Measurements from ENCODE around the gene FKBP6. TPM values are rescaled to one million over a fixed set of nuclear protein-coding genes. Genes with fewer than 3 reads are reported as not detected.
"Not testable (repeated sequence)": the region's sequence is repeated elsewhere in the genome, so short reads cannot be mapped to it uniquely, and the experiment has no call there.

The FKBP6 gene
- total RNA-seq (ENCODE audit: low replicate concordance), result not detected in 2 replicates
- long read RNA-seq, result 0 reads

- H3K9me3 Mint-ChIP-seq; H3K4me3 Mint-ChIP-seq; DNase-seq (ENCODE audit: extremely low spot score, unreplicated experiment); H3K36me3 Mint-ChIP-seq; H3K27me3 Mint-ChIP-seq: not testable (repeated sequence)
- H3K4me1 Mint-ChIP-seq (ENCODE audit: unreplicated experiment), result peaks cover 30% of the 10 kb centered on the region
- H3K27ac Mint-ChIP-seq, result peak within 1 kb of the TSS; percentile 38
These were observed at the start of gene FKBP6, which contains the start of gene TRIM50 for GRCh38 chr7:73327922-73328321. Gene FKBP6 (plus strand): TSS chr7:73328161. CDS start chr7:73328429, 268 bp downstream. Gene TRIM50 (minus strand): TSS chr7:73328082. CDS start chr7:73324787, 3,295 bp downstream.

DNA sequence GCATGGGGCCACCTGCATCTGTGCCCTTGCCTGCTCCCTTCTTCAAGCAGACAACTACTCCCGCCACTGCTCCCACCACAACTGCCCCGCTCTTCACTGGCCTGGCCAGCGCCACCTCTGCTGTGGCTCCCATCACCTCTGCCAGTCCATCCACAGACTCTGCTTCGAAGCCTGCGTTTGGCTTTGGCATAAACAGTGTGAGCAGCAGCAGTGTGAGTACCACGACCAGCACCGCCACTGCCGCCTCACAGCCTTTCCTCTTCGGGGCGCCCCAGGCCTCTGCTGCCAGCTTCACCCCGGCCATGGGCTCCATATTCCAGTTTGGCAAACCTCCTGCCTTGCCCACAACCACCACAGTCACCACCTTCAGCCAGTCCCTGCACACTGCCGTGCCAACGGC lies 30.7 kb upstream of the FKBP6 start:
- H3K9me3 Mint-ChIP-seq; H3K27ac Mint-ChIP-seq; H3K36me3 Mint-ChIP-seq; H3K27me3 Mint-ChIP-seq; H3K4me3 Mint-ChIP-seq; H3K4me1 Mint-ChIP-seq (ENCODE audit: unreplicated experiment); DNase-seq (ENCODE audit: extremely low spot score, unreplicated experiment): not testable (repeated sequence)

DNA sequence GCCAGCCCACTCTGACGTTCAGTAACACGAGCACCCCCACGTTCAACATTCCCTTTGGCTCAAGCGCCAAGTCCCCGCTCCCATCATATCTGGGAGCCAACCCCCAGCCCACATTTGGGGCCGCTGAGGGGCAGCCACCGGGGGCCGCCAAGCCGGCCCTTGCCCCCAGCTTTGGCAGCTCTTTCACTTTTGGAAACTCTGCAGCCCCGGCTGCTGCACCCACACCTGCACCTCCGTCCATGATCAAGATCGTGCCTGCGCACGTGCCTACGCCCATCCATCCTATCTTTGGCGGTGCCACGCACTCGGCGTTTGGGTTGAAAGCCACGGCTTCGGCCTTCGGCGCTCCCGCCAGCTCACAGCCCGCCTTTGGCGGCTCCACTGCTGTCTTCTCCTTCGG lies 30.3 kb upstream of the FKBP6 start:
- H3K36me3 Mint-ChIP-seq; H3K9me3 Mint-ChIP-seq; H3K4me1 Mint-ChIP-seq (ENCODE audit: unreplicated experiment); H3K27me3 Mint-ChIP-seq; H3K27ac Mint-ChIP-seq; DNase-seq (ENCODE audit: extremely low spot score, unreplicated experiment); H3K4me3 Mint-ChIP-seq: not testable (repeated sequence)

DNA sequence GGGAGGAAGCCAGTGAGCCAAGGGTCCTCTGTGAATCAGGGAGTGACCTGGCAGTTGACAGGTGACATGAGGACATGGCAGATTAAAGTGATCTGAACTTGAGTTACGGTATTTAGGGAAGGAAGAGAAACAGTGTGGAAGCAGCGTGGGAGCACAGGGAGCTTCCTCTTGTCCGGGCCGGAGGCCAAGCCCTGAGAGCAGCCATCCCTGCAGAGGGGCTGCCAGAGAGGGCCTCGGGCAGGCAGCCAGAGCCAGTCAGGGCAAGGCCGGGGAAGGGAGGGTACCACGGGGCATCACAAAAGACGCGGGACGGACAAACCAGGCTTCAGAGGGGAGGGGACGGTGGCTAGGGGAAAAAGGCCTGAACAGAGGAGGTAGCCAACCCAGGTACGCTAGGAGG lies 28.1 kb upstream of the FKBP6 start:
- not testable (repeated sequence) for H3K4me3 Mint-ChIP-seq; H3K4me1 Mint-ChIP-seq (ENCODE audit: unreplicated experiment); H3K27me3 Mint-ChIP-seq; H3K27ac Mint-ChIP-seq; H3K9me3 Mint-ChIP-seq; DNase-seq (ENCODE audit: extremely low spot score, unreplicated experiment); H3K36me3 Mint-ChIP-seq

DNA sequence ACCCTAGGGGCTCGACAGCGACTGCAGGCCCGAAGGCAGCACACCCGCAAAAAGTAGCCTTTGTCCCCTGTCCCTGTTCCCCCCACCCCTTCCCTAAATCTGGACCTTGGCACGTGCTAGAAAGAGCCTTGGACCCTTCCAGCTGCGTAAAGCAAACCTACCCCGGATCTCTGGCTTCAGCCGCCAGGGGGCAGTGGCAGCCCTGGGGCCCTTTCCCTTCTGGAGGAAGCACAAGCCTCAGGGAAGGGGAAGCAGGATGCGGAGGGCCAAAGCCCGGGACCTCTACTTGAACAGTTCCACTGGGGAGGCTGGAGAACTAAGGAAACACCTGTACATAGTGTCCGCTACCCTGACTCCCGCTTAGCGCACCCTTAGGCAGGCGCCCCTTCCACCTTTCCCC lies 26.9 kb upstream of the FKBP6 start:
- peak; percentile 8 for DNase-seq (ENCODE audit: extremely low spot score, unreplicated experiment)
- not testable (repeated sequence) for H3K36me3 Mint-ChIP-seq; H3K4me1 Mint-ChIP-seq (ENCODE audit: unreplicated experiment); H3K27me3 Mint-ChIP-seq; H3K9me3 Mint-ChIP-seq; H3K4me3 Mint-ChIP-seq; H3K27ac Mint-ChIP-seq
- peak; percentile 41 for TF ChIP-seq CTCF (conservative IDR thresholded peaks at IDR 0.05)

DNA sequence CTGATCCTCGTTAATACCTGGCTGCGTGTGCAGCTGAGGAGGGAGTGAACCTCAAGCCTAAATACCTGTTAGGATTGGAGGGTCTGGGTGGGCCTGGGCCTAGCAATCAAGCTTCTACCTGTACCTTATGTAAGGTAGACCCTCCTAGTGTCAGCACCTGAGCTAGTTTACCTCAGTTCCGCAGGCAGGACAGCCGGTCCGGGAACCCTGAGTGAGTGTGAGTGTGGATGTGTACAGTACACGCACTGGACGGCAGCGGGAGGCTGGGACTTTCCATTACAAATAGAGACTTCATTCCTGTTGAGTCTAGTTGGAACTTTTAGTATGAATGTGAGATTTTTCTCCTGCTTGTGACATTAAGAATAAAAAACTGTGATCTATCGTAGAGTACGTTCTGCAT lies 25.1 kb upstream of the FKBP6 start:
- not testable (repeated sequence) for H3K4me1 Mint-ChIP-seq (ENCODE audit: unreplicated experiment); H3K4me3 Mint-ChIP-seq; H3K9me3 Mint-ChIP-seq; DNase-seq (ENCODE audit: extremely low spot score, unreplicated experiment); H3K27ac Mint-ChIP-seq; H3K27me3 Mint-ChIP-seq; H3K36me3 Mint-ChIP-seq

GRCh38 chr7:73303546-73303945 lies 24.4 kb upstream of the FKBP6 start:
- H3K27ac Mint-ChIP-seq, result no peak overlapping the region
- H3K36me3 Mint-ChIP-seq, result peaks cover 4% of the 10 kb centered on the region
- H3K4me1 Mint-ChIP-seq (ENCODE audit: unreplicated experiment), result peaks cover 13% of the 10 kb centered on the region
- H3K9me3 Mint-ChIP-seq, result no peaks in the 10 kb centered on the region
- H3K4me3 Mint-ChIP-seq, result no peak overlapping the region
- no peak for DNase-seq (ENCODE audit: extremely low spot score, unreplicated experiment)
- TF ChIP-seq CTCF (conservative IDR thresholded peaks at IDR 0.05), result no peak
- no peaks in the 10 kb centered on the region for H3K27me3 Mint-ChIP-seq

GRCh38 chr7:73304071-73304470 lies 23.9 kb upstream of the FKBP6 start:
- no peaks in the 10 kb centered on the region for H3K27me3 Mint-ChIP-seq

GRCh38 chr7:73304612-73305387 lies 23.2 kb upstream of the FKBP6 start:
- DNase-seq (ENCODE audit: extremely low spot score, unreplicated experiment); H3K36me3 Mint-ChIP-seq; H3K27me3 Mint-ChIP-seq; H3K4me3 Mint-ChIP-seq; H3K9me3 Mint-ChIP-seq; H3K27ac Mint-ChIP-seq: not testable (repeated sequence)
- peaks cover 13% of the 10 kb centered on the region for H3K4me1 Mint-ChIP-seq (ENCODE audit: unreplicated experiment)

More at GRCh38 chr7:73304071-73304470, 23.9 kb upstream of the FKBP6 start:
- no peak for DNase-seq (ENCODE audit: extremely low spot score, unreplicated experiment)
- Mint-ChIP-seq H3K4me3 (no peak overlapping the region), H3K36me3 (peaks cover 4% of the 10 kb centered on the region), H3K9me3 (no peaks in the 10 kb centered on the region), H3K27ac (no peak overlapping the region), H3K4me1 (ENCODE audit: unreplicated experiment) (peaks cover 13% of the 10 kb centered on the region)
- no peak for TF ChIP-seq CTCF (conservative IDR thresholded peaks at IDR 0.05)
